NCI-H2107 treated with DMSO at 0.1 percent for 48 hours (cell line): ENCODE measurements around the gene NEO1.

Experiments used
- DNase-seq: peaks from one replicate; lab custom pipeline; 2025; ENCODE audit not compliant: unreplicated experiment; lab: John Stamatoyannopoulos, UW

NEO1 gene

GRCh38 chr15:73030122-73030679 is 22.1 kb upstream of the NEO1 start:
- DNase-seq = no peak

- no peak for DNase-seq
Measured at GRCh38 chr15:73031648-73032047, 20.6 kb upstream of the NEO1 start.

- DNase-seq = no peak
Measured at GRCh38 chr15:73033611-73034010, 18.7 kb upstream of the NEO1 start.

GRCh38 chr15:73034221-73034620 is 18.0 kb upstream of the NEO1 start:
- no peak for DNase-seq

DNA sequence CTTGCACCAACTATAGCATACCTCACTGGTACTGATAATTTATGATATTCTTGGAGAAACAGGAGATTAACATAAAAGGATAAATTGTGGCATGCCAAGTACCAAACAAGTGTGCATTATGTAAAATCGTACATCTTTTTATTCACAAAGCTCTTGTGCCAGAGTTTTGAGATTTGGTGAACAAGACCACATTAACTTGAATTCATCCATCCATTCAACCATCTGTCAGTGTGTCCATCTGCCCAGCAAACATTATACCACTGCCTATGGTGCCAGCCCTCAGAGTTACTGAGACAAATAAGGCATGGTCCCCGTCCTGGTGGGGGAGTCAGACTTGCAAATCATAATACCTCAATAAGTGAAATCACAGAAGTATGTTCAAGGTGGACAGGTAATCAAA is 17.0 kb upstream of the NEO1 start:
- no peak for DNase-seq

DNA sequence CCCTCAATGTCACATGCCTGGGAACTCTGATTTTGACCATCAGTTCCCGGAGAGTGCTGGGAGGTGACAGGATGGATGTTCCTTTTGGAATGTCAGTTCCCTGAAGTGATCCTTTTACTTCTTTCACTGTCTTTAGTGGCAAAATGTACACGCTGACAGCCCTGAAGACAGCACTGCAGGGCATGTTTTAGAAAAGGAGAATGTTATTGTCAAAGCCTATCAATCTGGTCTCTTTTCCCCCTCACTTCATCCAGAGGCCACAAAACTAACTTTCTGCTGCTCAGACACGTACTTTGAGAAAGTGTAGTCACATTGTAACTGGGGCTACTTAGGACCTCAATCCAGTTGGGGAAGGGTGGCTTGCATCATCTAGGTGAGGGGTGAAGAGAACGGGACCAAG is 14.0 kb upstream of the NEO1 start:
- no peak for DNase-seq

DNA sequence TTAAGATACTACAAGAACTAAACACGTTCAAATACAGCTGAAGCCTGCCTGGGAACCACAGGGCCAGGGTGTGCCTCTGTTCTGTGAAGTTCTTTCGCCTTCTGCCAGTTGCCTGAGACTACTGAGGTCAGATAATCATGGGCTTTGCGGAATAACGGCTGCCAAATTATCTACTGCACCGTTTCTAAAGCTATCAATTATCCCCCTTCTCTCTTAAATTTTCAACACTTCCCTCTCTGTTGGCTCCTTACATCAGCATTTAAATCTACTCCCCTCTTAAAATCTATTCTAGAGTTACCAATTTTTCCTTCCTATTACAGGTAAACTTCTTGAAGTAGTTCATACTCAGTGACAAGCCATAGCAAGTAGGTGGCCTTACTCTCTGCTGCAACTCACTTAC is 6.2 kb upstream of the NEO1 start:
- DNase-seq = no peak

GRCh38 chr15:73047882-73048281 is 4.4 kb upstream of the NEO1 start:
- DNase-seq = no peak

GRCh38 chr15:73048624-73049295 is 3.5 kb upstream of the NEO1 start:
- DNase-seq = no peak

GRCh38 chr15:73049564-73050215 is 2.6 kb upstream of the NEO1 start:
- DNase-seq = no peak

GRCh38 chr15:73050561-73051295 is 1.5 kb upstream of the NEO1 start:
- DNase-seq = no peak

DNA sequence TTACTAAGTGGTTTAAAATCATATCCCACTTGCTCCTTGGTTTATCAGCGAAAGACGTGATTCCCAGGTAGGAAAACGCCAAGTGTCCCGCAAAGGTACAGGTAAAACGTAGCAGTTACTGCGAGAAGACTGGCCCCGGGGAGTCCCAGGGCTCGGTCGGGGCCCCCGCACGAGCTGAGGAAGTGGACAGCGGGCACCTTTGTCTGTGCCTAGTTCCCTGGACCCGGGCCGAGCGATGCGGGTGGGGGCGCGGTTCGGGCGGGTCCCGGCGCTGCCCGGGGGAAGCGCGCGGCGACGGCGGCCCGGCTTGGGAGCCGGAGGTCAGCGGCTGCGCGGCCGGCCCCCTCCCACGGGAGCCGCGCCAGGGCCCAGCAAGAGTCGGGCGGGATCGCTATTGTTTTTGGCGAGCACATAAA is 864 bp upstream of the NEO1 start:
- peak; percentile 3 for DNase-seq

- DNase-seq = peak; percentile 29
Measured at GRCh38 chr15:73052653-73053397, 562 bp downstream of the NEO1 start.

GRCh38 chr15:73053398-73053723 is 1.1 kb downstream of the NEO1 start:
- DNase-seq = no peak

DNA sequence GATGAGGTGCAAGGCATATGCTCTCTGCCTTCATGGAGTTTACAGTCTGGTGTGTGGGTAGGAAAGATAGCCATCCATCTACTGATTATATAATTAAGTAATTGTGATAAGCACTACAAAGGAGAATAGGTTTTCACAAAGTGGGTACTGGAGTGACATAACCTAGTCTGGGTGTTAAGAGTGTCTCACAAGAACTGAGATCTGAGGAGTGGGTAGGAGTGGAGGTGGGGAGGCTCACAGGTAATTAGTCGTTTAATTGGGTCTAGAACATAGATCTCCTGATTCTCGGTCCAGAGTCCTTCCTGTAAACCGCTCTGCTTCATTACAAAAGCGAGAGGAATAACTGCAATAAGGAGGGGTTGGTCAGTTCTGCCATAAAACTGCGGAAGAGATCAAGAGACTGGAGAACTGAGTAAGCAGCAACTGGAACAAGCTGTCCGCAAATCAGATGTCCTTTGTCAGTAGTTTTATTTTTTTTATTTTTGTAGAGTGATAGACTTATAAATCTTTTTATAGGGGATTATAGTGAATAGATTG is 2.2 kb downstream of the NEO1 start:
- no peak for DNase-seq

DNA sequence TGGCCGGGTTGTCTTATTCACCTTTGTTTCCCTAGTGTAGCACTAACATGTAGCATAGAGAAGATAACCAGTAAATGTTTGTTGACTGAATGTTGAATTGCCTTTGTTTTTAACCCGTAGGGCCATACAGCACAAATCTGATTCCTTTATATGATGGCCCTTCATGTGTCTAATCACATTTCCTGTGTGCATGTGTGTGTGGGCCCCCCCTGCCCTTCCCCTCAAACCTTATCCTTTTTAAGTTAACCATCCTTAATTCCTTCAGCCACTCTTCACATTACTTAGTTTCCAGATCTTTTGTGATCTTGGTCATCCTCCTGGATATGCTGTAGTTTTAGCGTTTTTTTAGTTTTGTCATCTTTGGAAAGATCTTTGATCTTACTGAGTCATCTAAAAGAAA is 4.2 kb downstream of the NEO1 start:
- DNase-seq = no peak

GRCh38 chr15:73058437-73058836 is 6.2 kb downstream of the NEO1 start:
- no peak for DNase-seq

DNA sequence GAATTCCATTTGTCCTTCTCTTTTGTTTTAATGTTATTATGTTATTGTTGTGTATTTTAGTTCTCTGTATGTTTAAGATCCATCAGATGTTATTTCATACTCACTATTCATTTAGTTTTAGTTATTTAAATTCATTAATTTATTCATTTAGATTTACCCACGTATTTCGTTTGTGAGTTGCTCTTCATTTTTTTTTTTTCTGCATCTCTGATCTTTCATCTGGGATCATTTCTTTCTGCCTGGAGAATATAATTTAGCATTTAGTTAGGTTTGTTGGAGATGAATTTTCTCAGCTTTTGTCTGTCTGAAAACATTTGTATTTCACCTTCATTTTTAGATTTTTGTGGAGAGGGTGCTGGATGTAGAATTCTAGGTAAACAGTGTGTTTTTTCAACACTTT is 12.9 kb downstream of the NEO1 start:
- DNase-seq = no peak

DNA sequence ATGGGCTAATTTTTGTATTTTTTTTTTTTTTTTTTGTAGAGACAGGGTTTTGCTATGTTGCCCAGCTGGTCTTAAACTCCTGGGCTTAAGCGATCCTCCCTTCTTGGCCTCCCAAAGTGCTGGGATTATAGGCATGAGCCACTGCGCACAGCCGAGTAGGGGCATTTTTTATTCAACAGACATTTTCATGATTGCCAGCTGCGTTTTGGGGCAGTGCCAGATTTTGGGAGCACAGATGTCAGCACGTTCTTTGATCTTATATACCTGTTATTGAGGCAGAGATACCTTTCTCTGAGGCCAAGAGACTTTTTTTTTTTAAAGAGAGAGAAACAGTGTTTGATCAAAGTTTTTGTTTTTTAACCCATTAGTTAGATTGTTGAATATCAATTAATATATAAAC is 16.8 kb downstream of the NEO1 start:
- DNase-seq = no peak

- DNase-seq = no peak
Measured at GRCh38 chr15:73072894-73073293, 20.6 kb downstream of the NEO1 start.

DNA sequence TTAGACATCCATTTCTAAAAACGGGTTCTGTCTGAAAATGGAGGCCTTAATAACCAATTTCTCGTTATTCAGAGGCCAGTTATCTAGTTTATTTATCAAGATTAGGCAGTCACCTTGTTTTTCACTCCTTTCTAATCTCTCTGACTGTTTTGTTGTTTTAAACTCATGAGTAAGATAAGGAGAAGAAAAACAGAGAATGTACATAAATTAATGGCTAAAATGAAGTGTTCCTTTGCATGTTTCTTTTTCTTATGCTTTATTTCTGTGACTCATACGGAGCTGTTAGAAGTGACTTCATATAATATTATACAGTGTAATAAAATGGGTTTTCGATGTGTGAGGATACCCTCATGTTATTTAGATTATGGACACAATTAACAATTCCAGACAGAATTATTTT is 22.0 kb downstream of the NEO1 start:
- no peak for DNase-seq
